Measurements from ENCODE around the gene SLCO3A1. TPM values are rescaled to one million over a fixed set of nuclear protein-coding genes. Genes with fewer than 3 reads are reported as not detected.

Gene SLCO3A1
- total RNA-seq, 1 experiment from 2014 or later, result 5.1 TPM

GRCh38 chr15:91954292-91954691, 100.8 kb downstream of the SLCO3A1 start (continued):
- TF ChIP-seq ZBTB33 (IDR thresholded peaks at IDR 0.05; ENCODE audit: extremely low read depth, insufficient replicate concordance, low read length), result no peak
- TF ChIP-seq JUND (IDR thresholded peaks at IDR 0.05), result no peak

GRCh38 chr15:91956026-91956723, 102.7 kb downstream of the SLCO3A1 start:
- POLR2A ChIA-PET, result no interaction called here
- DNase-seq (ENCODE audit: low read depth, low spot score), result no peak
- no TSS peak for BruUV-seq (replicated peaks)
- H3K9me3 ChIP-seq (ENCODE audit: control insufficient read depth in 1 of 2, insufficient read depth in 1 of 2, low read depth in 1 of 2, low read length in 2 of 2), result no peaks in the 10 kb centered on the region
- H3K27me3 ChIP-seq (ENCODE audit: insufficient read depth, low read length), result no peaks in the 10 kb centered on the region
- H2AFZ ChIP-seq (ENCODE audit: low read depth, low read length, poor library complexity, severe bottlenecking), result no peak overlapping the region
- no peaks in the 10 kb centered on the region for H3K9me2 ChIP-seq (ENCODE audit: insufficient read depth)
- RAD21 ChIA-PET (ENCODE audit: low non-redundant PET in 1 of 2, low total read pairs in 2 of 2, uncharacterized antibody in 2 of 2, unreplicated experiment in 2 of 2), result no interaction called here
- CTCF ChIA-PET, result no interaction called here
- H3K4me1 ChIP-seq (ENCODE audit: control insufficient read depth in 1 of 2, insufficient read depth in 2 of 2, low read length in 2 of 2), result peaks cover 0 to 2% of the 10 kb centered on the region in 2 experiments; a peak in 1 of 4 replicates
- H3K4me3 ChIP-seq (replicated peaks in 1 of 2; ENCODE audit: low read depth in 1 of 2, low read length in 2 of 2), result no peak overlapping the region
- H3K4me2 ChIP-seq (ENCODE audit: low read length), result no peak overlapping the region
- H3K9ac ChIP-seq (ENCODE audit: low read length), result no peak overlapping the region
- TF ChIP-seq SRF (IDR thresholded peaks at IDR 0.05; ENCODE audit: low read depth), result no peak
- TF ChIP-seq REST (IDR thresholded peaks at IDR 0.05; ENCODE audit: low read depth), result no peak
- no peak for TF ChIP-seq SIN3A (IDR thresholded peaks at IDR 0.05; ENCODE audit: low read depth)
- no peak for TF ChIP-seq FOSL1 (IDR thresholded peaks at IDR 0.05; ENCODE audit: low read depth)
- TF ChIP-seq YY1 (IDR thresholded peaks at IDR 0.05; ENCODE audit: extremely low read depth, insufficient replicate concordance, low read depth, low read length), result no peak
- H3K36me3 ChIP-seq (ENCODE audit: control insufficient read depth in 1 of 2, insufficient read depth in 2 of 2, low read length in 2 of 2), result no peaks in the 10 kb centered on the region
- H3K27ac ChIP-seq (ENCODE audit: low read depth, low read length), result no peak overlapping the region
- H3K79me2 ChIP-seq (ENCODE audit: insufficient read depth, low read length), result no peaks in the 10 kb centered on the region
- H4K20me1 ChIP-seq (ENCODE audit: insufficient read depth), result no peaks in the 10 kb centered on the region
- no peak for ATAC-seq
- intact Hi-C loops (cut with micrococcal nuclease), result no loop called here

Measured in HCT116 (cell line).